ENCODE measurements around the gene DPM3.
A peak's percentile ranks its signal among the peaks of the same experiment; 100 is the strongest.

The DPM3 gene

GRCh38 chr1:155172732-155173477 lies 32.6 kb upstream of the DPM3 start, which contains the start of gene KRTCAP2:
Gene KRTCAP2 (minus strand): TSS chr1:155173304. CDS start chr1:155173224, 80 bp downstream.
- peak; percentile 94 for DNase-seq (ENCODE audit: low spot score)
- Histone ChIP-seq H3K27ac (ENCODE audit: poor library complexity, severe bottlenecking) (peak within 1 kb of the TSS; percentile 61), H3K4me1 (ENCODE audit: insufficient read depth, poor library complexity, severe bottlenecking) (no peaks in the 10 kb centered on the region), H3K36me3 (ENCODE audit: low read depth) (peaks cover 32% of the 10 kb centered on the region), H3K4me3 (ENCODE audit: severe bottlenecking) (peak within 1 kb of the TSS; percentile 69), H3K9me3 (ENCODE audit: severe bottlenecking) (no peaks in the 10 kb centered on the region), H3K27me3 (ENCODE audit: insufficient read depth, poor library complexity, severe bottlenecking) (no peaks in the 10 kb centered on the region)
- TF ChIP-seq, protein P1, sequence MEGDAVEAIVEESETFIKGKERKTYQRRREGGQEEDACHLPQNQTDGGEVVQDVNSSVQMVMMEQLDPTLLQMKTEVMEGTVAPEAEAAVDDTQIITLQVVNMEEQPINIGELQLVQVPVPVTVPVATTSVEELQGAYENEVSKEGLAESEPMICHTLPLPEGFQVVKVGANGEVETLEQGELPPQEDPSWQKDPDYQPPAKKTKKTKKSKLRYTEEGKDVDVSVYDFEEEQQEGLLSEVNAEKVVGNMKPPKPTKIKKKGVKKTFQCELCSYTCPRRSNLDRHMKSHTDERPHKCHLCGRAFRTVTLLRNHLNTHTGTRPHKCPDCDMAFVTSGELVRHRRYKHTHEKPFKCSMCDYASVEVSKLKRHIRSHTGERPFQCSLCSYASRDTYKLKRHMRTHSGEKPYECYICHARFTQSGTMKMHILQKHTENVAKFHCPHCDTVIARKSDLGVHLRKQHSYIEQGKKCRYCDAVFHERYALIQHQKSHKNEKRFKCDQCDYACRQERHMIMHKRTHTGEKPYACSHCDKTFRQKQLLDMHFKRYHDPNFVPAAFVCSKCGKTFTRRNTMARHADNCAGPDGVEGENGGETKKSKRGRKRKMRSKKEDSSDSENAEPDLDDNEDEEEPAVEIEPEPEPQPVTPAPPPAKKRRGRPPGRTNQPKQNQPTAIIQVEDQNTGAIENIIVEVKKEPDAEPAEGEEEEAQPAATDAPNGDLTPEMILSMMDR (IDR thresholded peaks at IDR 0.05; ENCODE audit: poor library complexity, severe bottlenecking): peak; percentile 97
- peak; percentile 68 for ATAC-seq (ENCODE audit: low read depth)

DNA sequence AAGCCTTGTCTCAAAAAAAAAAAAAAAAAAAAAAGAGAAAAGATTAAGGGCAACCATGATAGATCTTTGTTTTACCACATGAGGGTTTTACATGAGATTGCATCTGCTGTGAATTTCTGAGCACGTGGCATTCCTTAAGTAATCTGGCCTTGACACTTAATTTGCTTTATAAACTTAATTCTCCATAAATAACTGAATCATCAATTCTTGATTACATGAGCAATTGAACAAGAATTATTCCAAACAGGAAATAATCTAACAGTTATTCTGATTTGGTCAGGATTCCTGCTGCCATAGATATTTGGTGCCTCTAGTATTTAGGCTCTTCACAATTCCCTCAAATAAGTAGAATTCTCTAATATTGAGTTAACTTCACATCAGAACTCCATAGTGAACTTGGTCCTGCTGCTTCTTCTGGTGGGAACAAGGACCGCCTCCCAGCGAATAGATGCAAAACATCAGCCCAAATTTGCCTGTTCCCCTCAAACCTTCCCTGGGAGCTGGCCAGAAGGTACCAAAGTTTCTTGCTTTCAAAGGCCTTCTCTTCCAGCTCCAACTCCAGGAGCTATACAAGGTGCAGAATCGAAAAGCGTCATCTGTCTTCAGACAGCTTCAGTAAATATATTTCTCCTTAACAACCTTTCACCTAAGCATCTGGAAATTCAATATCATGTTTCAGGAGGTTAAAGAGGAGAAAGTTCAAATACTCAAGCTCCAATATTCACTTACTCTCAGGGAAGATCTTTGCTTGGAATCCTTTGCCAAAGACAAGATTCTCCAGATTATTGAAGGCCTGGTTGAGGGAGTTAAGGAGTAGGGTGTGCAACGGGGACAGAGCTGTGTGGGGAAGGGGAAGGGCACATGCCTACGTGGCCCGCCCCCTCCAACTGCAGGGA lies 31.8 kb upstream of the DPM3 start:
- TF ChIP-seq, protein P1 (IDR thresholded peaks at IDR 0.05; ENCODE audit: poor library complexity, severe bottlenecking): no peak

DNA sequence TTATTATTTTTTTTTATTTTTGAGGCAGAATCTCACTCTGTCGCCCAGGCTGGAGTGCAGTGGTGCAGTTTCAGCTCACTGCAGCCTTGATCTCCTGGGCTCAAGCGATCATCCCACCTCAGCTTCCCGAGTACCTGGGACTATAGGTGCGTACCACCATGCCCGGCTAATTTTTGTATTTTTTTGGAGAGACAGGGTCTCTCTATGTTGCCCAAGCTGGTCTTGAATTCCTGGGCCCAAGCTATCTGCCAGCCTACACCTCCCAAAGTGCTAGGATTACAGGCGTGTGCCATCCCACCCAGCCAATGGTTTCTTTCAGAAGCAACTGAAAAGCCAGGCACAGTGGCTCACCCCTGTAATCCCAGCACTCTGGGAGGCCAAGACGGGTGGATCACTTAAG lies 30.5 kb upstream of the DPM3 start:
- Histone ChIP-seq H3K9me3 (ENCODE audit: severe bottlenecking) (no peaks in the 10 kb centered on the region), H3K4me3 (ENCODE audit: severe bottlenecking) (no peak overlapping the region), H3K4me1 (ENCODE audit: insufficient read depth, poor library complexity, severe bottlenecking) (no peaks in the 10 kb centered on the region), H3K27me3 (ENCODE audit: insufficient read depth, poor library complexity, severe bottlenecking) (no peaks in the 10 kb centered on the region), H3K27ac (ENCODE audit: poor library complexity, severe bottlenecking) (no peak overlapping the region), H3K36me3 (ENCODE audit: low read depth) (peaks cover 21% of the 10 kb centered on the region)
- DNase-seq (ENCODE audit: low spot score) (no peak), ATAC-seq (ENCODE audit: low read depth) (no peak)
- TF ChIP-seq, protein P1 (IDR thresholded peaks at IDR 0.05; ENCODE audit: poor library complexity, severe bottlenecking): no peak

More for the DNA sequence above, 31.8 kb upstream of the DPM3 start:
- peaks cover 26% of the 10 kb centered on the region for H3K36me3 ChIP-seq (ENCODE audit: low read depth)
- no peak for DNase-seq (ENCODE audit: low spot score)
- no peak for ATAC-seq (ENCODE audit: low read depth)
- no peaks in the 10 kb centered on the region for H3K9me3 ChIP-seq (ENCODE audit: severe bottlenecking)
- no peaks in the 10 kb centered on the region for H3K4me1 ChIP-seq (ENCODE audit: insufficient read depth, poor library complexity, severe bottlenecking)
- peak overlapping the region; percentile 61 for H3K27ac ChIP-seq (ENCODE audit: poor library complexity, severe bottlenecking)
- peak overlapping the region; percentile 69 for H3K4me3 ChIP-seq (ENCODE audit: severe bottlenecking)
- no peaks in the 10 kb centered on the region for H3K27me3 ChIP-seq (ENCODE audit: insufficient read depth, poor library complexity, severe bottlenecking)

- H3K4me1 ChIP-seq (ENCODE audit: insufficient read depth, poor library complexity, severe bottlenecking): no peaks in the 10 kb centered on the region
- DNase-seq (ENCODE audit: low spot score): no peak
Observed at GRCh38 chr1:155170101-155170785, 29.9 kb upstream of the DPM3 start.

More at GRCh38 chr1:155170101-155170785, 29.9 kb upstream of the DPM3 start:
- Histone ChIP-seq H3K36me3 (ENCODE audit: low read depth) (peaks cover 21% of the 10 kb centered on the region), H3K27ac (ENCODE audit: poor library complexity, severe bottlenecking) (no peak overlapping the region), H3K27me3 (ENCODE audit: insufficient read depth, poor library complexity, severe bottlenecking) (no peaks in the 10 kb centered on the region), H3K4me3 (ENCODE audit: severe bottlenecking) (no peak overlapping the region), H3K9me3 (ENCODE audit: severe bottlenecking) (no peaks in the 10 kb centered on the region)
- ATAC-seq (ENCODE audit: low read depth): no peak
- TF ChIP-seq, protein P1 (IDR thresholded peaks at IDR 0.05; ENCODE audit: poor library complexity, severe bottlenecking): no peak

Measured in RWPE2 (cell line).